GM21529 (cell line): ENCODE measurements around the gene TP53TG3E.
"Not testable (repeated sequence)": the region's sequence is repeated elsewhere in the genome, so short reads cannot be mapped to it uniquely, and the experiment has no call there.

Source experiments
- ATAC-seq: cut with Tn5 transposase; IDR thresholded peaks from one replicate; pipeline ENCODE4 v1.9.1; 2021; ENCODE audit not compliant: unreplicated experiment

The TP53TG3E gene, protein sequence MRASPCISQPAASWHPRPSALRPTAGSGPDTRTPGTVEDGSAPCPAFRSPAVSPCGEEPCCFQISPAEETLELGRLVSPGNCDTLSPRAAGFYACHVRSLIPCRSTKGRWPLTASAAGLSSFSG

DNA sequence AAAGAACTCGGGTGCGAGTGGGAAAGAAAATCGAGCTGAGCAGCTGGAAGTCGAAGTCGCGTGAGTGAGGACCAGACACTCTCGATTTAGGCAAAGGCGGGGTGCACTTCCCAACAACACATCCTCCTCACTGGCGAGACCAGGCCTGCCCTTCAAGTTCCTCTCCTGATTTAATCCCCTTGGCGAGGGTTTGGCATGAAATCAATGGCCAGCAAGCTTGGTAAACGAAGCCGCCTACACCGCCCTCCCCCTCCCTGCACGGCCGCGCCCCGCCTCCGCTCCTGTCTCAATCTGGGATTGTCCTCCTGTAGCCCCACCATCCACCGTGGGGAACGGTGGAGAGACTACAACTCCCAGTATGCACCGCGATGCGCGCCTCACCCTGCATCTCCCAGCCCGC is at the start of gene TP53TG3E:
TSS of gene TP53TG3E (plus strand) at position 301 of the 400 bp plus-strand sequence. CDS start at position 369, 68 bp downstream.
- not testable (repeated sequence) for ATAC-seq

DNA sequence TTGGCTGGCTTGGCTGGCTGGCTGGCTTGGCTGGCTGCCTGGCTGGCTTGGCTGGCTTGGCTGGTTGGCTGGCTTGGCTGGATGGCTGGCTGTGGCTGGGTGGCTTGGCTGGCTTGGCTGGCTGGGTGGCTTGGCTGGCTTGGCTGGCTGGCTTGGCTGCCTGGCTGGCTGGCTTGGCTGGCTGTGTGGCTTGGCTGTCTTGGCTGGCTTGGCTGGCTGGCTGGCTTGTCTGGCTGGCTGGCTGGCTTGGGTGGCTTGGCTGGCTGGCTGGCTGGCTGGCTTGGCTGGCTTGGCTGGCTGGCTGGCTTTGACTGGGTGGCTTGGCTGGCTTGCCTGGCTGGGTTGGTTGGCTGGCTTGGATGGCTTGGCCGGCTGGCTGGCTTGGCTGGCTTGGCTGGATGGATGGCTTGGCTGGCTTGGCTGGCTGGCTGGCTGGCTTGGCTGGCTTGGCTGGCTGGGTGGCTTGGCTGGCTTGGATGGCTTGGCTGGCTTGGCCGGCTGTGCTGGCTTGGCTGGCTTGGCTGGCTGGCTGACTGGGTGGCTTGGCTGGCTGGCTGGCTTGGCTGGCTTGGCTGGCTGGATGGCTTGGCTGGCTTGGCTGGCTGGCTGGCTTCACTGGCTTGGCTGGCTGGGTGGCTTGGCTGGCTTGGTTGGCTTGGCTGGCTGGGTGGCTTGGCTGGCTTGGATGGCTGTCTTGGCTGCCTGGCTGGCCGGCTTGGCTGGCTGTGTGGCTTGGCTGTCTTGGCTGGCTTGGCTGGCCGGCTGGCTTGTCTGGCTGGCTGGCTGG is 32.3 kb downstream of the TP53TG3E start:
- not testable (repeated sequence) for ATAC-seq

DNA sequence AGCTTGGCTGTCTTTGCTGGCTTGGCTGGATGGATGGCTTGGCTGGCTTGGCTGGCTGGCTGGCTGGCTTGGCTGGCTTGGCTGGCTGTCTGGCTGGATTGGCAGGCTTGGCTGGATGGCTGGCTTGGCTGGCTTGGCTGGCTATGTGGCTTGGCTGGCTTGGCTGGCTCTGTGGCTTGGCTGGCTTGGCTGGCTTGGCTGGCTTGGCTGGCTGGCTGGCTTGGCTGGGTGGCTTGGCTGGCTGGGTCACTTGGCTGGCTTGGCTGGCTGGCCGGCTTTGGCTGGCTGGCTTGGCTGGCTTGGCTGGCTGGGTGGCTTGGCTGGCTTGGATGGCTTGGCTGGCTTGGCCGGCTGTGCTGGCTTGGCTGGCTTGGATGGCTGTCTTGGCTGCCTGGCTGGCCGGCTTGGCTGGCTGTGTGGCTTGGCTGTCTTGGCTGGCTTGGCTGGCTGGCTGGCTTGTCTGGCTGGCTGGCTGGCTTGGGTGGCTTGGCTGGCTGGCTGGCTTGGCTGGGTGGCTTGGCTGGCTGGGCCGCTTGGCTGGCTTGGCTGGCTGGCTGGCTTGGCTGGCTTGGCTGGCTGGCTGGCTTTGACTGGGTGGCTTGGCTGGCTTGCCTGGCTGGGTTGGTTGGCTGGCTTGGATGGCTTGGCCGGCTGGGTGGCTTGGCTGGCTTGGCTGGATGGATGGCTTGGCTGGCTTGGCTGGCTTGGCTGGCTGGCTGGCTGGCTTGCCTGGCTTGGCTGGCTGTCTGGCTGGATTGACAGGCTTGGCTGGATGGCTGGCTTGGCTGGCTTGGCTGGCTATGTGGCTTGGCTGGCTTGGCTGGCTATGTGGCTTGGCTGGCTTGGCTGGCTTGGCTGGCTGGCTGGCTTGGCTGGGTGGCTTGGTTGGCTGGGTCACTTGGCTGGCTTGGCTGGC is 33.8 kb downstream of the TP53TG3E start:
- ATAC-seq: not testable (repeated sequence)

DNA sequence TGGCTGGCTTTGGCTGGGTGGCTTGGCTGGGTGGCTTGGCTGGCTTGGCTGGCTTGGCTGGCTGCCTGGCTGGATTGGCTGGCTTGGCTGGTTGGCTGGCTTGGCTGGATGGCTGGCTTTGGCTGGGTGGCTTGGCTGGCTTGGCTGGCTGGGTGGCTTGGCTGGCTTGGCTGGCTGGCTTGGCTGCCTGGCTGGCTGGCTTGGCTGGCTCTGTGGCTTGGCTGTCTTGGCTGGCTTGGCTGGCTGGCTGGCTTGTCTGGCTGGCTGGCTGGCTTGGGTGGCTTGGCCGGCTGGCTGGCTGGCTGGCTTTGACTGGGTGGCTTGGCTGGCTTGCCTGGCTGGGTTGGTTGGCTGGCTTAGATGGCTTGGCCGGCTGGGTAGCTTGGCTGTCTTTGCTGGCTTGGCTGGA is 34.4 kb downstream of the TP53TG3E start:
- ATAC-seq: not testable (repeated sequence)

DNA sequence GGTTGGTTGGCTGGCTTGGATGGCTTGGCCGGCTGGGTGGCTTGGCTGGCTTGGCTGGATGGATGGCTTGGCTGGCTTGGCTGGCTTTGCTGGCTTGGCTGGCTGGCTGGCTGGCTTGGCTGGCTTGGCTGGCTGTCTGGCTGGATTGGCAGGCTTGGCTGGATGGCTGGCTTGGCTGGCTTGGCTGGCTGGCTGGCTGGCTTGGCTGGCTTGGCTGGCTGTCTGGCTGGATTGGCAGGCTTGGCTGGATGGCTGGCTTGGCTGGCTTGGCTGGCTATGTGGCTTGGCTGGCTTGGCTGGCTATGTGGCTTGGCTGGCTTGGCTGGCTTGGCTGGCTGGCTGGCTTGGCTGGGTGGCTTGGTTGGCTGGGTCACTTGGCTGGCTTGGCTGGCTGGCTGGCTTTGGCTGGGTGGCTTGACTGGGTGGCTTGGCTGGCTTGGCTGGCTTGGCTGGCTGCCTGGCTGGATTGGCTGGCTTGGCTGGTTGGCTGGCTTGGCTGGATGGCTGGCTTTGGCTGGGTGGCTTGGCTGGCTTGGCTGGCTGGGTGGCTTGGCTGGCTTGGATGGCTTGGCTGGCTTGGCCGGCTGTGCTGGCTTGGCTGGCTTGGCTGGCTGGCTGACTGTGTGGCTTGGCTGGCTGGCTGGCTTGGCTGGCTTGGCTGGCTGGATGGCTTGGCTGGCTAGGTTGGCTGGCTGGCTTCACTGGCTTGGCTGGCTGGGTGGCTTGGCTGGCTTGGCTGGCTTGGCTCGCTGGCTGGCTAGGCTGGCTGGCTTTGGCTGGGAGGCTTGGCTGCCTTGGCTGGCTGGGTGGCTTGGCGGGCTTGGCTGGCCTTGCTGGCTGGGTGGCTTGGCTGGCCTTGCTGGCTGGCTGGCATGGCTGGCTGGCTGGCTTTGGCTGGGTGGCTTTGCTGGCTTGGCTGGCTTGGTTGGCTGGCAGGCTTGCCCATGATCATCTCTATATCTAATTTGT is 35.3 kb downstream of the TP53TG3E start:
- not testable (repeated sequence) for ATAC-seq
